HFFc6 (cell line): ENCODE results near the gene PASK. TPM values are rescaled to one million over a fixed set of nuclear protein-coding genes. Genes with fewer than 3 reads are reported as not detected.

Source experiments
- DNase-seq: peaks from one replicate; pipeline ENCODE4 v3.0.0-alpha.2; 2018
- H3K27ac Mint-ChIP-seq: 2 replicates; pipeline ENCODE4 v1.8.0; 2020; ENCODE audit warnings: mild to moderate bottlenecking, mixed read lengths
- H3K27me3 Mint-ChIP-seq: 2 replicates; pipeline ENCODE4 v1.8.0; 2021; ENCODE audit warnings: mild to moderate bottlenecking, moderate library complexity, mixed read lengths; ENCODE audit not compliant: insufficient read depth
- H3K36me3 Mint-ChIP-seq: 2 replicates; pipeline ENCODE4 v1.8.0; 2021; ENCODE audit warnings: low read depth, mixed read lengths
- H3K4me1 Mint-ChIP-seq: 2 replicates; pipeline ENCODE4 v1.8.0; 2020; ENCODE audit warnings: low read depth, mixed read lengths
- H3K4me3 Mint-ChIP-seq: 2 replicates; pipeline ENCODE4 v1.8.0; 2020; ENCODE audit warnings: mild to moderate bottlenecking, moderate library complexity, mixed read lengths
- H3K9me3 Mint-ChIP-seq: 2 replicates; pipeline ENCODE4 v1.8.0; 2020; ENCODE audit warnings: mild to moderate bottlenecking, mixed read lengths
- total RNA-seq, 6 experiments: library from RNA; stranded (reverse); fragmentation: NEBNext Ultra II Directional; extraction: Animal tissue kit (Norgen Biotek cat#: 25700); gene quantifications; 2 replicates in 1 of 6; 3 replicates in 5 of 6; pipeline ENCODE4 v1.2.3, GENCODE V29; 2021
- TF ChIP-seq, protein P1 (sequence below): fragments of 200-600 bp; sonication (generic); IDR thresholded peaks from 2 replicates; pipeline ENCODE4 v1.5.0; 2021; ENCODE audit warnings: antibody characterized with exemption, mild to moderate bottlenecking

PASK gene
- total RNA-seq, 6 experiments from 2014 or later: 3.3 to 7.1 (median 6.0) TPM

DNA sequence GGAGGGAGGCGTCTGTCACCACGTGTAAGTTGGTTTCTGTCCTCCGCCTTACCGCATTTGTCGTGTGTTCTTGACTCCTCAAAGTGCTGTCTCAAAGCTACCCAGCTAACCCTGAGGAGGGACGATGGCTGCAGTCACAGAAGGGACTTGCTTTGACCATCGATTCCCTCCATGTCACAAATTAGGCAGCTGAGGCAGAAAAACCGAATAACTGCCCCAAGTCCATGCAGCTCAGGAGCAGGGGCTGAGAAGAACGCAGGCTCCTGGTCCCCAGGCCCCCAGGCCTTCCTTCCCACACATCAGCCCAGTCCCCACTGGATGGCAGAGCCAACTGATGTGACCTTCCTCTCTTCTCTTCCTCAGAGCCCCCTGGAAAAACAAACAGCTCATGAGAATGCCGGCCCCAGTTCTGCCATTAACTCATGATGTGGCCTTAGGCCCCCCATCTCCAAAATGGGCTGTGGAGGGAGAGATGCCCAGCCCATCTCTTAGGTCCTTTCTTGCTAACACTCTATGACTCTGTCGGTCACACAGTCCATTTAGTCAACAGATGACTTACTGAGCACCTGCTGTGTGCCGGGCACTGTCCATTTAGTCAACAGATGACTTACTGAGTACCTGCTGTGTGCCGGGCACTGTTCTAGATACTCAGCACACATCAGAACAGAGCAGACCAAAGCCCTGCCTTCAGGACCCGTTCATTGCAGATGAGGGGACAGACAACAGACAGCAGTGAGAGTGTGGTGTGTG, 66.8 kb downstream of the PASK start:
- no peak for DNase-seq
- H3K27ac Mint-ChIP-seq: no peak overlapping the region

DNA sequence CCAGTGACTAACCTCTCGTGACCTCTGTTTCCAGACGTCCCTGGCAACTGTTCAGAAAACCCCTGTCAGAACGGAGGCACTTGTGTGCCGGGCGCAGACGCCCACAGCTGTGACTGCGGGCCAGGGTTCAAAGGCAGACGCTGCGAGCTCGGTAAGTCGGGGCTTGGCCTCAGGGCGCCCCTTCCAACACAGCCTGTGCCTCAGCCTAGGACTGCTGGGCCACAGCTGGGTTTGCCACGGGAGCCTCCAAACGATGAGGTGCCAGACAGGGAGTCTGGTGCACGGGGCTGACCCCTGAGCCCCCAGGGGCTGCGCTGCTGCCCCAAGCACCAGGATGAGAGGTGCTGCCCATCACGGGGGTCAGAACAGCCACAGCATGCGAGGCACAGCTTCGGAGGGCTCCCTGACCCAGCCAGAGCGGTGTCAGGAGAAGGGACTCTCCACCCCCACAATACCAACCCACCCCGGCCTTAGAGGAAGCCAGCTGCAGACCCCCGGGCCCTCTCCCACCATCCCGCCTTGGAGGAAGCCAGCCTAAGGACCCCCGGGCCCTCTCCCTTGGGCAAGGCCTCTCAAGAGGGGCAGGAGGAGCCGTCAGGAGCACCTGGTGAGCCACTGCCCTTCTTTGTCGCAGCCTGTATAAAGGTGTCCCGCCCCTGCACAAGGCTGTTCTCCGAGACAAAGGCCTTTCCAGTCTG, 67.5 kb downstream of the PASK start:
- DNase-seq: no peak
- no peak overlapping the region for H3K4me3 Mint-ChIP-seq
- H3K27ac Mint-ChIP-seq: no peak overlapping the region
- no peaks in the 10 kb centered on the region for H3K9me3 Mint-ChIP-seq
- TF ChIP-seq, protein P1, sequence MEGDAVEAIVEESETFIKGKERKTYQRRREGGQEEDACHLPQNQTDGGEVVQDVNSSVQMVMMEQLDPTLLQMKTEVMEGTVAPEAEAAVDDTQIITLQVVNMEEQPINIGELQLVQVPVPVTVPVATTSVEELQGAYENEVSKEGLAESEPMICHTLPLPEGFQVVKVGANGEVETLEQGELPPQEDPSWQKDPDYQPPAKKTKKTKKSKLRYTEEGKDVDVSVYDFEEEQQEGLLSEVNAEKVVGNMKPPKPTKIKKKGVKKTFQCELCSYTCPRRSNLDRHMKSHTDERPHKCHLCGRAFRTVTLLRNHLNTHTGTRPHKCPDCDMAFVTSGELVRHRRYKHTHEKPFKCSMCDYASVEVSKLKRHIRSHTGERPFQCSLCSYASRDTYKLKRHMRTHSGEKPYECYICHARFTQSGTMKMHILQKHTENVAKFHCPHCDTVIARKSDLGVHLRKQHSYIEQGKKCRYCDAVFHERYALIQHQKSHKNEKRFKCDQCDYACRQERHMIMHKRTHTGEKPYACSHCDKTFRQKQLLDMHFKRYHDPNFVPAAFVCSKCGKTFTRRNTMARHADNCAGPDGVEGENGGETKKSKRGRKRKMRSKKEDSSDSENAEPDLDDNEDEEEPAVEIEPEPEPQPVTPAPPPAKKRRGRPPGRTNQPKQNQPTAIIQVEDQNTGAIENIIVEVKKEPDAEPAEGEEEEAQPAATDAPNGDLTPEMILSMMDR: no peak
- H3K27me3 Mint-ChIP-seq: peaks cover 3% of the 10 kb centered on the region
- no peaks in the 10 kb centered on the region; the same call in 1 of the 2 replicates for H3K4me1 Mint-ChIP-seq
- H3K36me3 Mint-ChIP-seq: peaks cover 8% of the 10 kb centered on the region

More for the DNA sequence above, 66.8 kb downstream of the PASK start:
- Mint-ChIP-seq H3K36me3 (peaks cover 9% of the 10 kb centered on the region), H3K9me3 (no peaks in the 10 kb centered on the region), H3K4me3 (no peak overlapping the region), H3K27me3 (peaks cover 3% of the 10 kb centered on the region), H3K4me1 (no peaks in the 10 kb centered on the region; the same call in 1 of the 2 replicates)
- TF ChIP-seq, protein P1: no peak

DNA sequence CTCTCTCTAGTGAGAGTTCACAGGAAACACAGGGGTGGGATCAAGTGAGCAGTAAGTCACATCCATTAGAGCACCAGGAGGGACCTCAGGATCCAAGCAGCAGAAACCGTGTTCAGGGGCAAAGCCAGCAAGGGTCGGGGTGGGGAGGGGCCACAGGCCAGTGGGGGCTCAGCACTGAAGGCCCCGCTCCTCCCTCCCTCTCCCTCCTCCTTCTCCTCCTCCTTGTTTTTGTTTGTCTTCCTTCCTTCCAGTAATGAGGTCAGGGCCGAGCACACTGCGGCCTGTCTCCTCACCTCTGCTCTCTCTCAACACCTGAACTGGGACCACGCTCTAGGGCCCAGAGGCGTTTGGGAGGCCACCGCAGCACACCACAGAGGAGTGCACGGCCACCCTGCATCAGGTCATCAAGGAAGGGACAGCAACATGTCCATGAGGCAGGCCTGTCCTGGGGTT, 68.1 kb downstream of the PASK start:
- Mint-ChIP-seq H3K27me3 (peaks cover 3% of the 10 kb centered on the region), H3K4me3 (no peak overlapping the region), H3K36me3 (peaks cover 2% of the 10 kb centered on the region), H3K9me3 (no peaks in the 10 kb centered on the region), H3K27ac (no peak overlapping the region), H3K4me1 (no peaks in the 10 kb centered on the region; the same call in 1 of the 2 replicates)
- no peak for DNase-seq
- TF ChIP-seq, protein P1: no peak

DNA sequence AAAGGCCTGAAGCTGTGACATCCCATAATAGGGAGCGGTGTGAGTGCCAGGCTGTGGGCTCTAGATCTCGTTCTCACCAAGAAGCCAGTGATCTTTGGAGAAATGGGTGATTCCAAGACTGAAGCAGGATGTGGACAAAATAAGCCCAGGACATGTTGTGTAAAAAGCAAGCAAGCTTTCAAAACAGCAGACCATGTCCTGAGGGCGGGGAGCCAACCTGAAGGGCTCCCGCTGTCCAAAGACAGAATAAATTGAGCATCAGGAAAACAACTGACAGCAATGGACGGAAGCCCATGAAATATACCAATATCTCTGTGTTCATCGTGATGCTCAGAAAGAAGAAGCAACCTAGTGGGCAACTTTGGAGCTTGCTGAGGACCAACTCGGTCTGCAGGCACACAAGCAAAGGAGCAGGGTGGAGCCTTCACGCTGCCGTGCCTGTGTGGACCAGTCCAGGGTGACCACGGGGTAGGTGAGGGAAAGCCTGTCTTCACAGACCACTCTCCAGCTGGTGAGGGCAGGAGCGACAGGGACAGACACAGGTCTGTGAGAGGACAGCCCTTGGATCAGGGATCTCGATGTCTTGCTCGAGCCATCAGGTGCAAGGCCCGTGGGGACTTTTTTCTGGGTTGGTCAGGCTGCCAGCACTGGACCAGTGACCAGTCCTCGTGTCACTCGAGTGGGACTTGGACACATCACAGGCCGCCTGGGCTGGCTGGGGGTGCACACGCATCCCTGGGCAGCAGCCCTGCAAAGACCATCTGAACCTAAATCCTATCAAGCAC, 68.7 kb downstream of the PASK start:
- H3K4me1 Mint-ChIP-seq: no peaks in the 10 kb centered on the region; the same call in 1 of the 2 replicates
- no peak overlapping the region for H3K4me3 Mint-ChIP-seq
- no peak for DNase-seq
- H3K27ac Mint-ChIP-seq: no peak overlapping the region
- H3K9me3 Mint-ChIP-seq: no peaks in the 10 kb centered on the region
- no peaks in the 10 kb centered on the region for H3K36me3 Mint-ChIP-seq
- peaks cover 3% of the 10 kb centered on the region for H3K27me3 Mint-ChIP-seq
- TF ChIP-seq, protein P1: no peak

DNA sequence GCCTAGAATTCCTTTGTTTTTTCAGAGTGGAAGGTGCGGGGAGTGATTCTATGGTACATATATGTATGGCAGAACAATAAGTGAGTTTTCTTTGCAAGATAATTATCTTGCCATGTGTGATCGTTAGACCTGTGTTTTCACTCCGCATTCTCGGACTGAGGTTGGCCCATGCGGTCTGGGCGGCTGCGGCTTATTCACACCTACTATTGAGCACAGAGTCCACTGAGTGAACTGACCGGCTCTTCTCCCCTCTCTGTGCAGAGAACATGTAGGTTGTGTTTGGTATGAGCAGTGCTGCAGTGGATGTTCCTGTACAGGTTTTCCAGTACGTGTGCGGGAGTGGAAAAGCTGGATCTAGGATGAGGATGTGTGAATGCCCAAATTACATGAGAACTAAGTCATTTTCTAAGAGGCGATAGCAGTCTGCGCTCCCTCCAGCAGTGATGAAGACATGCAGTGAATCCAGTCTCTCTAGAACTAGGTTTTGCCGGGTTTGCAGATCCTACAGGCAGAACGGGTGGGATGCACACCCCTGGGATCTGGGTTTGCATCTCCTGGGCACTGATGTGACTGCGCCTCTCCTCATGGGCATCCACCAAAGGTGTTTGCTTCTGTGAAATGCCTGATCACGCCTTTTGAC, 74.3 kb downstream of the PASK start:
- TF ChIP-seq, protein P1: no peak
- Mint-ChIP-seq H3K4me3 (no peak overlapping the region), H3K36me3 (no peaks in the 10 kb centered on the region), H3K27me3 (peaks cover 13% of the 10 kb centered on the region), H3K4me1 (no peaks in the 10 kb centered on the region; the same call in 1 of the 2 replicates), H3K9me3 (no peaks in the 10 kb centered on the region), H3K27ac (no peak overlapping the region)
- no peak for DNase-seq
